ENCODE data around the gene HCN4.

HCN4 gene

GRCh38 chr15:73296609-73297353 lies 72.0 kb downstream of the HCN4 start:
- no peak for DNase-seq (ENCODE audit: low read depth in 3 of 3)

GRCh38 chr15:73295630-73296286 lies 73.0 kb downstream of the HCN4 start:
- no peak for DNase-seq (ENCODE audit: low read depth in 3 of 3)

- no peak for DNase-seq (ENCODE audit: low read depth in 3 of 3)
Measured at GRCh38 chr15:73293773-73294172, 75.0 kb downstream of the HCN4 start.

- no peak for DNase-seq (ENCODE audit: low read depth in 3 of 3)
Measured at GRCh38 chr15:73291441-73291840, 77.3 kb downstream of the HCN4 start.

GRCh38 chr15:73287019-73287418 lies 81.7 kb downstream of the HCN4 start:
- no peak for DNase-seq (ENCODE audit: low read depth in 3 of 3)

GRCh38 chr15:73286311-73286710 lies 82.4 kb downstream of the HCN4 start:
- DNase-seq (ENCODE audit: low read depth in 3 of 3) = no peak

GRCh38 chr15:73284090-73284716 lies 84.6 kb downstream of the HCN4 start:
- DNase-seq (ENCODE audit: low read depth in 3 of 3) = no peak

GRCh38 chr15:73283366-73283962 lies 85.3 kb downstream of the HCN4 start:
- DNase-seq (ENCODE audit: low read depth in 3 of 3) = no peak

GRCh38 chr15:73282567-73283365 lies 86.0 kb downstream of the HCN4 start:
- DNase-seq (ENCODE audit: low read depth in 3 of 3) = no peak

- no peak for DNase-seq (ENCODE audit: low read depth in 3 of 3)
Measured at GRCh38 chr15:73275862-73276261, 92.9 kb downstream of the HCN4 start.

- DNase-seq (ENCODE audit: low read depth in 3 of 3) = peak in 2 of 3 donors; percentile 10 to 15
Measured at GRCh38 chr15:73273181-73274002, 95.4 kb downstream of the HCN4 start.

- DNase-seq (ENCODE audit: low read depth in 3 of 3) = no peak
Measured at GRCh38 chr15:73270366-73271097, 98.2 kb downstream of the HCN4 start.

All from stimulated activated CD4-positive, alpha-beta T cell treated with anti-CD3 and anti-CD28 coated beads, TNF-alpha, amount 100 ng/mL, for 48 hours (primary cell).